IMR-90 (cell line): ENCODE results near the gene RCAN2. TPM values are rescaled to one million over a fixed set of nuclear protein-coding genes. Genes with fewer than 3 reads are reported as not detected.

ENCODE experiments used
- ATAC-seq: fragments of 200-7000 bp; cut with Tn5 transposase; 2 replicates; pipeline ENCODE4 v1.9.1; 2020; ENCODE audit warnings: low read depth, mild to moderate bottlenecking, moderate library complexity
- BruUV-seq: library from RNA; stranded (reverse); fragments of 400-500 nt; replicated peaks from 2 replicates; lab custom pipeline; 2021; lab: Mats Ljungman, UMichigan
- CTCF ChIA-PET: fragments of 300-600 bp; formaldehyde crosslinking; extraction: SDS; loops from one replicate; lab custom pipeline; 2021; ENCODE audit warnings: antibody characterized with exemption; lab: Yijun Ruan, JAX
- POLR2A ChIA-PET: fragments of 300-600 bp; sonication (Branson Sonifier 250); formaldehyde crosslinking; loops from one replicate; lab custom pipeline; 2022; ENCODE audit warnings: antibody characterized with exemption; ENCODE audit not compliant: unreplicated experiment; lab: Charles Lee
- DNase-seq: peaks from one replicate; pipeline ENCODE4 v3.0.0; 2013
- H2AFZ ChIP-seq: replicated peaks from 2 replicates; pipeline ENCODE3; 2013; ENCODE audit warnings: low read length, mild to moderate bottlenecking; ENCODE audit not compliant: poor library complexity
- H2AK5ac ChIP-seq: 2 replicates; pipeline ENCODE4 v1.6.1; 2013; ENCODE audit warnings: low read depth, low read length, inconsistent platforms
- H2AK9ac ChIP-seq: replicated peaks from 2 replicates; pipeline ENCODE3; 2013; ENCODE audit warnings: mild to moderate bottlenecking, low read depth, low read length, moderate library complexity; ENCODE audit not compliant: poor library complexity
- H2BK120ac ChIP-seq: 2 replicates; pipeline ENCODE4 v1.6.1; 2013; ENCODE audit warnings: low read depth, low read length, inconsistent platforms
- H2BK15ac ChIP-seq: 3 replicates; pipeline ENCODE4 v1.6.1; 2013; ENCODE audit warnings: low read depth, low read length, inconsistent platforms
- H2BK20ac ChIP-seq: 2 replicates; pipeline ENCODE4 v1.6.1; 2013; ENCODE audit warnings: low read depth, mild to moderate bottlenecking, inconsistent platforms, low read length, moderate library complexity
- H2BK5ac ChIP-seq: 2 replicates; pipeline ENCODE4 v1.6.1; 2013; ENCODE audit warnings: mild to moderate bottlenecking, low read depth, low read length, inconsistent platforms; ENCODE audit not compliant: poor library complexity, severe bottlenecking
- H3K14ac ChIP-seq: replicated peaks from 2 replicates; pipeline ENCODE4 v1.6.1; 2013; ENCODE audit warnings: low read depth, low read length, inconsistent platforms
- H3K18ac ChIP-seq: 2 replicates; pipeline ENCODE4 v1.6.1; 2013; ENCODE audit warnings: low read depth, low read length, control low read depth
- H3K23ac ChIP-seq: 2 replicates; pipeline ENCODE4 v1.6.1; 2013; ENCODE audit warnings: low read depth, low read length, inconsistent platforms
- H3K27ac ChIP-seq: 2 replicates; pipeline ENCODE4 v1.5.1; 2013; ENCODE audit warnings: mild to moderate bottlenecking, control low read depth, low read length; ENCODE audit not compliant: insufficient read depth
- H3K27me3 ChIP-seq: 2 replicates; pipeline ENCODE4 v1.6.1; 2013; ENCODE audit warnings: low read length; ENCODE audit not compliant: control insufficient read depth, insufficient read depth
- H3K36me3 ChIP-seq: 2 replicates; pipeline ENCODE4 v1.6.1; 2013; ENCODE audit warnings: low read length, mixed read lengths; ENCODE audit not compliant: control insufficient read depth, insufficient read depth
- H3K4ac ChIP-seq: 2 replicates; pipeline ENCODE4 v1.6.1; 2013; ENCODE audit warnings: low read depth, low read length, inconsistent platforms
- H3K4me1 ChIP-seq: 2 replicates; pipeline ENCODE4 v1.6.1; 2013; ENCODE audit warnings: low read length, mixed read lengths; ENCODE audit not compliant: control insufficient read depth, insufficient read depth
- H3K4me2 ChIP-seq: 2 replicates; pipeline ENCODE4 v1.6.1; 2013; ENCODE audit warnings: low read depth, mild to moderate bottlenecking, control low read depth, low read length, moderate library complexity
- H3K4me3 ChIP-seq: 2 replicates; pipeline ENCODE4 v1.5.1; 2013; ENCODE audit warnings: low read depth, mild to moderate bottlenecking, control low read depth, low read length, moderate library complexity; ENCODE audit not compliant: insufficient read depth
- H3K56ac ChIP-seq: 2 replicates; pipeline ENCODE4 v1.6.1; 2013; ENCODE audit warnings: low read length, inconsistent platforms; ENCODE audit not compliant: insufficient read depth; ENCODE audit errors: extremely low read depth
- H3K79me1 ChIP-seq, 2 experiments: 2 replicates each; pipeline ENCODE4 v1.6.1; 2013; ENCODE audit warnings: low read length in 2 of 2, inconsistent platforms in 1 of 2, low read depth in 1 of 2
- H3K9ac ChIP-seq: 2 replicates; pipeline ENCODE4 v1.6.1; 2013; ENCODE audit warnings: low read depth, low read length, control low read depth
- H3K9me1 ChIP-seq: 2 replicates; pipeline ENCODE4 v1.6.1; 2013; ENCODE audit warnings: low read length, inconsistent platforms; ENCODE audit not compliant: insufficient read depth
- H3K9me3 ChIP-seq: 2 replicates; pipeline ENCODE4 v1.6.1; 2013; ENCODE audit warnings: low read length; ENCODE audit not compliant: control insufficient read depth, insufficient read depth
- H4K20me1 ChIP-seq: 2 replicates; pipeline ENCODE4 v1.6.1; 2013; ENCODE audit warnings: low read length, inconsistent platforms; ENCODE audit not compliant: insufficient read depth
- H4K5ac ChIP-seq: 2 replicates; pipeline ENCODE4 v1.6.1; 2013; ENCODE audit warnings: mild to moderate bottlenecking, low read depth, low read length, control low read depth
- H4K8ac ChIP-seq, 2 experiments: 2 replicates each; pipeline ENCODE4 v1.6.1; 2013; ENCODE audit warnings: low read depth in 2 of 2, low read length in 2 of 2, control low read depth in 1 of 2, inconsistent platforms in 1 of 2
- H4K91ac ChIP-seq: 2 replicates; pipeline ENCODE4 v1.6.1; 2013; ENCODE audit warnings: low read depth, low read length, inconsistent platforms; ENCODE audit not compliant: insufficient read depth
- CEBPB ChIP-seq: IDR thresholded peaks from 2 replicates; pipeline ENCODE4 v1.6.1; 2012; ENCODE audit warnings: low read depth, low read length, improper control_type of control experiment
- CHD1 ChIP-seq: IDR thresholded peaks from 2 replicates; pipeline ENCODE4 v1.6.1; 2012; ENCODE audit warnings: low read depth, low read length, improper control_type of control experiment
- CTCF ChIP-seq: conservative IDR thresholded peaks from 2 replicates; pipeline ENCODE4 v1.5.1; 2012; ENCODE audit warnings: mild to moderate bottlenecking, low read depth, low read length, improper control_type of control experiment
- ELK1 ChIP-seq: fragments of 150-350 bp; IDR thresholded peaks from 2 replicates; pipeline ENCODE4 v1.6.1; 2016; ENCODE audit warnings: low read depth, mild to moderate bottlenecking, low read length, moderate library complexity, borderline replicate concordance
- NFE2L2 ChIP-seq: fragments of 150-350 bp; IDR thresholded peaks from 2 replicates; pipeline ENCODE4 v1.6.1; 2016; ENCODE audit warnings: low read depth, mild to moderate bottlenecking, low read length
- POLR2A ChIP-seq: IDR thresholded peaks from 2 replicates; pipeline ENCODE4 v1.6.1; 2012; ENCODE audit warnings: mild to moderate bottlenecking, low read depth, low read length
- SMC3 ChIP-seq: fragments of 150-350 bp; IDR thresholded peaks from 2 replicates; pipeline ENCODE4 v1.6.1; 2016; ENCODE audit warnings: low read depth, mild to moderate bottlenecking, antibody characterized with exemption, low read length, moderate library complexity
- USF2 ChIP-seq: fragments of 150-350 bp; IDR thresholded peaks from 2 replicates; pipeline ENCODE4 v1.6.1; 2017; ENCODE audit warnings: mild to moderate bottlenecking, antibody characterized with exemption, low read length, low read depth
- dilution Hi-C: fragments of 300-500 bp; cut with HindIII; formaldehyde crosslinking; loops from one replicate; pipeline ENCODE4 v1.14.3; 2018; ENCODE audit warnings: low sequenced_read_pairs; ENCODE audit not compliant: unreplicated experiment
- in situ Hi-C: fragments of 300-500 bp; cut with MboI; formaldehyde crosslinking; loops from 3 replicates; pipeline ENCODE4 v1.14.3; 2019; ENCODE audit warnings: low sequenced_read_pairs, inconsistent platforms, mixed read lengths
- intact Hi-C: fragments of 100-400 bp; cut with micrococcal nuclease; formaldehyde crosslinking; loops from 2 replicates; pipeline ENCODE4 v1.10.0; 2022
- polyA plus RNA-seq, 3 experiments: library from polyadenylated mRNA; depleted of rRNA; stranded (reverse); fragments of >200 nt; gene quantifications; 2 replicates each; pipeline ENCODE4 v1.2.3, GENCODE V29; 2012; ENCODE audit warnings: low replicate concordance in 1 of 3
- total RNA-seq: library from RNA; depleted of rRNA; stranded (reverse); fragments of >200 nt; gene quantifications from 2 replicates; pipeline ENCODE4 v1.2.3, GENCODE V29; 2012

RCAN2 gene
- total and polyA plus RNA-seq, 2 of the 4 experiments (the other 2 are of a cell fraction): 1.3 to 1.8 TPM

DNA sequence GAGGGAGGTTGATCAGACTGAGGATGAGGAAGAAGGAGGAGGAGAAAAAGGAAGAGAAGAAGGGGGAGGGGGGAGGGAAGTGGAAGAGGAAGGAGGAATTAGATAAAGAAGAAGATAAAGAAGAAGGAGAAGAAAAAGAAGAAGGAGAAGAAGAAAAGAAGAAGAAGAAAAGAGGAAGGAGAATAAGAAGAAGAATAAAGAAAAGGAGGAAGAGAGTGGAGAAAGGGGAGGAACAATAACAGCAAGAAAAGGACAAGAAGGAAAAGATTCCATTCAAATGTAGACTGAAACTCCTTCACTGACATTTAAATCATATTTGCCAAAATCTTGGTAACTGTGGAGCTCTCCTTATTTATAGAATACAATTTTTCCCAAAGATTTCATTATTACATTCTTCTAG, 34.3 kb upstream of the RCAN2 start:
- intact Hi-C loops (no loop called here), in situ Hi-C loops (no loop called here), dilution Hi-C loops (no loop called here)
- DNase-seq (no peak), ATAC-seq (no peak)
- no peaks in the 10 kb centered on the region for H4K20me1 ChIP-seq
- no peak overlapping the region for H2AFZ ChIP-seq
- no peak overlapping the region for H3K56ac ChIP-seq
- BruUV-seq: no TSS peak
- no peaks in the 10 kb centered on the region for H3K79me1 ChIP-seq
- no peak overlapping the region for H2BK5ac ChIP-seq
- H2BK20ac ChIP-seq: no peak overlapping the region
- H4K8ac ChIP-seq: no peak overlapping the region
- H3K23ac ChIP-seq: no peak overlapping the region
- H3K18ac ChIP-seq: no peak overlapping the region
- TF ChIP-seq SMC3 (no peak), USF2 (no peak), NFE2L2 (no peak), POLR2A (no peak), ELK1 (no peak), CTCF (no peak), CEBPB (no peak), CHD1 (no peak)
- H3K14ac ChIP-seq: no peak overlapping the region
- no peak overlapping the region for H3K4me2 ChIP-seq
- no peak overlapping the region for H3K27ac ChIP-seq
- H2AK9ac ChIP-seq: no peak overlapping the region
- no peak overlapping the region for H2AK5ac ChIP-seq
- H3K9me1 ChIP-seq: no peaks in the 10 kb centered on the region
- H4K91ac ChIP-seq: no peak overlapping the region
- H3K4me1 ChIP-seq: no peaks in the 10 kb centered on the region
- no peak overlapping the region for H2BK15ac ChIP-seq
- no peaks in the 10 kb centered on the region for H3K36me3 ChIP-seq
- no peak overlapping the region for H3K4ac ChIP-seq
- no peaks in the 10 kb centered on the region for H3K9me3 ChIP-seq
- no peak overlapping the region for H2BK120ac ChIP-seq
- POLR2A ChIA-PET: interaction anchor here (0.6 kb wide), 2 partner anchors 10 to 49 kb away, joined by 3 read pairs; no protein-coding TSS in a partner anchor
- CTCF ChIA-PET: no interaction called here
- no peaks in the 10 kb centered on the region for H3K27me3 ChIP-seq
- no peak overlapping the region for H3K4me3 ChIP-seq
- H4K5ac ChIP-seq: no peak overlapping the region
- no peak overlapping the region for H3K9ac ChIP-seq
